ENCODE results near the gene DYNC1I1.

DNA sequence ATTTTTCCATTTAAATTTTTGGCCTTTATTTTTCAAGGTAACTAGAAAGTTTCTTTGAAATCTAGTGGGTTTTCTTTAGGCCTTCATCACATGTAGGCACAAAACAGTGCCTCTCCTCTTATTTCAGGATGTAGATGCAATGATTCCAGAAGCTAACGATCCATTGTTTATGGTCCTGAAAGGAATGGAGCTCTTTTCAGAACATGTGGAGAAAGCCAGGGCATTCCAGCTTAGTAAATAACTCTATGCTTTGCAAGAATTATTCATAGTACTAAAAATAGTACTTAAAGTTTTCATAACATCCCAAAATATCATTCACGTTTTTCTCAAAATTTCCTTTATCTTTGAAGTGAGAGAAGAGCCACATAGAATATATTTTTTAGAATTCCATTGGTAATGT, 91.3 kb downstream of the DYNC1I1 start:
- TF ChIP-seq MAFK (IDR thresholded peaks at IDR 0.05; ENCODE audit: low read depth, low read length) (no peak), MXI1 (IDR thresholded peaks at IDR 0.05; ENCODE audit: borderline replicate concordance, low read depth, low read length) (no peak), BHLHE40 (IDR thresholded peaks at IDR 0.05; ENCODE audit: low read depth, low read length) (no peak), SMC3 (IDR thresholded peaks at IDR 0.05; ENCODE audit: low read depth, low read length) (no peak), CEBPB (IDR thresholded peaks at IDR 0.05; ENCODE audit: low read depth, low read length) (no peak), RCOR1 (IDR thresholded peaks at IDR 0.05; ENCODE audit: insufficient replicate concordance, low read length) (no peak), POLR2A (IDR thresholded peaks at IDR 0.05; ENCODE audit: low read depth, low read length) (no peak), MAZ (IDR thresholded peaks at IDR 0.05; ENCODE audit: borderline replicate concordance, low read depth, low read length) (no peak), NFE2L2 (IDR thresholded peaks at IDR 0.05; ENCODE audit: low read depth, low read length) (no peak), CHD1 (IDR thresholded peaks at IDR 0.05; ENCODE audit: low read depth, low read length) (no peak)
- TF ChIP-seq, protein P1, sequence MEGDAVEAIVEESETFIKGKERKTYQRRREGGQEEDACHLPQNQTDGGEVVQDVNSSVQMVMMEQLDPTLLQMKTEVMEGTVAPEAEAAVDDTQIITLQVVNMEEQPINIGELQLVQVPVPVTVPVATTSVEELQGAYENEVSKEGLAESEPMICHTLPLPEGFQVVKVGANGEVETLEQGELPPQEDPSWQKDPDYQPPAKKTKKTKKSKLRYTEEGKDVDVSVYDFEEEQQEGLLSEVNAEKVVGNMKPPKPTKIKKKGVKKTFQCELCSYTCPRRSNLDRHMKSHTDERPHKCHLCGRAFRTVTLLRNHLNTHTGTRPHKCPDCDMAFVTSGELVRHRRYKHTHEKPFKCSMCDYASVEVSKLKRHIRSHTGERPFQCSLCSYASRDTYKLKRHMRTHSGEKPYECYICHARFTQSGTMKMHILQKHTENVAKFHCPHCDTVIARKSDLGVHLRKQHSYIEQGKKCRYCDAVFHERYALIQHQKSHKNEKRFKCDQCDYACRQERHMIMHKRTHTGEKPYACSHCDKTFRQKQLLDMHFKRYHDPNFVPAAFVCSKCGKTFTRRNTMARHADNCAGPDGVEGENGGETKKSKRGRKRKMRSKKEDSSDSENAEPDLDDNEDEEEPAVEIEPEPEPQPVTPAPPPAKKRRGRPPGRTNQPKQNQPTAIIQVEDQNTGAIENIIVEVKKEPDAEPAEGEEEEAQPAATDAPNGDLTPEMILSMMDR (conservative IDR thresholded peaks at IDR 0.05; ENCODE audit: low read depth, low read length): no peak
- TF ChIP-seq, protein P2, sequence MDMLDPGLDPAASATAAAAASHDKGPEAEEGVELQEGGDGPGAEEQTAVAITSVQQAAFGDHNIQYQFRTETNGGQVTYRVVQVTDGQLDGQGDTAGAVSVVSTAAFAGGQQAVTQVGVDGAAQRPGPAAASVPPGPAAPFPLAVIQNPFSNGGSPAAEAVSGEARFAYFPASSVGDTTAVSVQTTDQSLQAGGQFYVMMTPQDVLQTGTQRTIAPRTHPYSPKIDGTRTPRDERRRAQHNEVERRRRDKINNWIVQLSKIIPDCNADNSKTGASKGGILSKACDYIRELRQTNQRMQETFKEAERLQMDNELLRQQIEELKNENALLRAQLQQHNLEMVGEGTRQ (IDR thresholded peaks at IDR 0.05; ENCODE audit: low read depth, low read length): no peak
